Astrocyte of the spinal cord (primary cell): Measurements from ENCODE around the gene UPP1.

Experiments
- DNase-seq: peaks from one replicate; pipeline ENCODE4 v3.0.0; 2011; ENCODE audit warnings: low read depth, low spot score
- H3K4me3 ChIP-seq: 2 replicates; pipeline ENCODE4 v1.5.1; 2011; ENCODE audit warnings: low read depth, mild to moderate bottlenecking, low read length, moderate library complexity
- in situ Hi-C: cut with HindIII; loops from 2 replicates; pipeline ENCODE4 v1.10.0; 2017; ENCODE audit warnings: low sequenced_read_pairs
- TF ChIP-seq, protein P1 (sequence below): IDR thresholded peaks from 2 replicates; pipeline ENCODE4 v1.5.1; 2012; ENCODE audit warnings: low read depth, mild to moderate bottlenecking, low read length, inconsistent platforms

UPP1 gene

DNA sequence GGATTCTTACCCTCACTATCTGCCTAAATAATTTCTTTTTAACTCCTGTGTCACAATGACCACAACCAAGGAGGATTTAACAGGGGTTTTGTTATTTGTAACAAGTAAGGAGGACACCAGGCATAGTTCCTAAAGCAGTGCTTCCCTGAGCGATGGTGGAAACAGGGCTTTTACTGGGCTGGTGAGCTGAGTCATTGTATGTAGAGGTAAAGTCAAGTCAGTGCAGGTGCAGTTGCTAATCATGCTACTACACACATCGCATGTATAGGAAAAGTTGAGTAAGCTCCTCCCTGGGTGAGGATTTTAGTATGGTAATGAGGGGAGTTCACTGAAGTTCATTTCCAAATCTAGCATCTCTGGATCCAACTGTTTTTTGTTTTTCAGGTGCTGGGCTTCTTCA is 59.2 kb downstream of the UPP1 start:
- in situ Hi-C loops = no loop called here
- H3K4me3 ChIP-seq = no peak overlapping the region
- TF ChIP-seq, protein P1, sequence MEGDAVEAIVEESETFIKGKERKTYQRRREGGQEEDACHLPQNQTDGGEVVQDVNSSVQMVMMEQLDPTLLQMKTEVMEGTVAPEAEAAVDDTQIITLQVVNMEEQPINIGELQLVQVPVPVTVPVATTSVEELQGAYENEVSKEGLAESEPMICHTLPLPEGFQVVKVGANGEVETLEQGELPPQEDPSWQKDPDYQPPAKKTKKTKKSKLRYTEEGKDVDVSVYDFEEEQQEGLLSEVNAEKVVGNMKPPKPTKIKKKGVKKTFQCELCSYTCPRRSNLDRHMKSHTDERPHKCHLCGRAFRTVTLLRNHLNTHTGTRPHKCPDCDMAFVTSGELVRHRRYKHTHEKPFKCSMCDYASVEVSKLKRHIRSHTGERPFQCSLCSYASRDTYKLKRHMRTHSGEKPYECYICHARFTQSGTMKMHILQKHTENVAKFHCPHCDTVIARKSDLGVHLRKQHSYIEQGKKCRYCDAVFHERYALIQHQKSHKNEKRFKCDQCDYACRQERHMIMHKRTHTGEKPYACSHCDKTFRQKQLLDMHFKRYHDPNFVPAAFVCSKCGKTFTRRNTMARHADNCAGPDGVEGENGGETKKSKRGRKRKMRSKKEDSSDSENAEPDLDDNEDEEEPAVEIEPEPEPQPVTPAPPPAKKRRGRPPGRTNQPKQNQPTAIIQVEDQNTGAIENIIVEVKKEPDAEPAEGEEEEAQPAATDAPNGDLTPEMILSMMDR = no peak
- no peak for DNase-seq

DNA sequence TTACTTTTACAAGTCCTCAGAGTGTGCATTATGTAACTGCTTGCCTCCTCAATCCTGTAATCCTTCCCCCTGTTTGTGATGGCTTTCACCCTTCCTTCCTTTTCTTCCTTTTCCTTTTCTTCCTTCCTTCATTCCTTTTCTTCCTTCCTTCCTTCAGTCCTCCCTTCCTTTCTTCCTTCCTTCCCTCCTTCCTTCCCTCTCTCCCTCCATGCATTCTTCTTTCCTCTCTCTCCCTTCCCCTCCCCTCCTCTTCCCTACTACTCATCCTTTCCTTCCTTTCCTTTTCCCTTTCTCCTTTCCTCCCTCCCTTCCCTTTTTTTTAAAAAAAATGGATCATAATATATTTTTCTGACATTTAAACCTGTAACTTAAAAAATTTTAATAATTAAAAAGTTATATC is 60.0 kb downstream of the UPP1 start:
- DNase-seq = no peak
- H3K4me3 ChIP-seq = no peak overlapping the region
- TF ChIP-seq, protein P1 = no peak
- in situ Hi-C loops = no loop called here

DNA sequence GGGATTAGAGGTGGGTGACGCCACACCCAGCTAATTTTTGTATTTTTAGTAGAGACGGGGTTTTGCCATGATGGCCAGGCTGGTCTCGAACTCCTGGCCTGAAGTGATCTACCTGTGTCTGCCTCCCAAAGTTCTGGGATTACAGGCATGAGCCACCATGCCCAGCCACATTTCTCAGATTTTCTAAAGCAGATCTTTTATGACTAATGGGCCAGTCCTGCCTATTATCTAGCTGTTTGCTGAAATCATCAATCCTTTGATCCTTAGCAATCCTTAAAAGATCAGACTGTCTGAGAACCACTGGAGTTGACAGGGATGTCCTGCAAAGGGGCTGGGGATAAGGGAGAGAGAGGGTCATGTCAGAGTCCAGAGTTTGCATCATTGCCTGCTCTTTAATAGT is 61.0 kb downstream of the UPP1 start:
- TF ChIP-seq, protein P1 = no peak
- no peak overlapping the region for H3K4me3 ChIP-seq
- in situ Hi-C loops = no loop called here
- DNase-seq = no peak

DNA sequence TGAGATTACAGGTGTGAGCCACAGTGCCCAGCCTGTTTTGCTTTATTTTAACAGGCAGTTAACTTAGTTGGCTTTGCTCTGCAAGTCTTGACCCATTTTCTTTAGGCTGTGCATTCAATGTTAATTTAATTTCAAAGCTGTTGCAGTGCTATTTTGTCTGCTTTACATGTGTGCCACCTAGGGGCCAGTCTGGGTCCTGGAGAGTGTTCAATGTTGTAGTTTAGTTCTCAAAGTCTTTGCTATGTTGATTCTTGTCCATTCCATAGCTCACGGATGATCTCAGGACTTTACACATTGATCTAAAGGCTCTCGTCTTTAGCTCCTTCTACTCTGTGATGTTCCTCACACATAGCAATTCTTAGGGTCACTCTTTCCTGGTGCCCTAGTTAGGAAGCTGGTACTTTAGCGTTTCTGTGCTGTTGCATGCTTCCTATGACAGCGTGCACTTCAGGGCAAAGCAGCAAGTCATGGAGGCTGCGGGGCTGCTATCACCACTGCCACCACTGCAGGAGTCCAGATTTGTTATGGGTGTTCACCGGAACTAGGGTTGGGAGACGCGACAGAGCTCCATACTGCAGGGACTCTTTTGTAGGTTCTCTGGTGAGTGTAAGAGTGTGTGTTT is 65.8 kb downstream of the UPP1 start:
- in situ Hi-C loops = no loop called here

More for the DNA sequence above, 65.8 kb downstream of the UPP1 start:
- peak; percentile 60 for DNase-seq
- no peak overlapping the region for H3K4me3 ChIP-seq
- TF ChIP-seq, protein P1 = peak; percentile 84
